Loucy (cell line): ENCODE measurements around the gene ORC6.
A peak's percentile ranks its signal among the peaks of the same experiment; 100 is the strongest.
"Not testable (repeated sequence)": the region's sequence is repeated elsewhere in the genome, so short reads cannot be mapped to it uniquely, and the experiment has no call there.

ENCODE experiments used
- H2AFZ ChIP-seq: fragments of 200-600 bp; sonication (generic); 2 replicates; pipeline ENCODE4 v1.6.0; 2016; ENCODE audit warnings: antibody characterized with exemption, mild to moderate bottlenecking, low read length, moderate library complexity
- H3F3A ChIP-seq: fragments of 200-600 bp; 2 replicates; pipeline ENCODE4 v1.6.0; 2016; ENCODE audit warnings: antibody characterized with exemption, low read depth, mild to moderate bottlenecking
- H3K27me3 ChIP-seq: fragments of 200-600 bp; sonication (generic); 2 replicates; pipeline ENCODE4 v1.6.1; 2014; ENCODE audit warnings: low read length, mild to moderate bottlenecking; ENCODE audit not compliant: insufficient read depth, poor library complexity, severe bottlenecking
- H3K36me3 ChIP-seq: fragments of 200-600 bp; sonication (generic); 2 replicates; pipeline ENCODE4 v1.6.1; 2016; ENCODE audit warnings: low read length; ENCODE audit not compliant: insufficient read depth
- H3K4me1 ChIP-seq: fragments of 200-600 bp; sonication (generic); 2 replicates; pipeline ENCODE4 v1.5.1; 2014; ENCODE audit warnings: low read length, mild to moderate bottlenecking; ENCODE audit not compliant: insufficient read depth, poor library complexity, severe bottlenecking
- H3K4me2 ChIP-seq: fragments of 200-600 bp; sonication (generic); 2 replicates; pipeline ENCODE4 v1.6.0; 2014; ENCODE audit warnings: antibody characterized with exemption, low read length, low read depth, mild to moderate bottlenecking; ENCODE audit not compliant: poor library complexity, severe bottlenecking
- H3K4me3 ChIP-seq: fragments of 200-600 bp; sonication (generic); 2 replicates; pipeline ENCODE4 v1.5.1; 2014; ENCODE audit warnings: low read length, mild to moderate bottlenecking, mixed read lengths; ENCODE audit not compliant: poor library complexity, severe bottlenecking
- H3K79me2 ChIP-seq: fragments of 200-600 bp; sonication (generic); 2 replicates; pipeline ENCODE4 v1.6.1; 2014; ENCODE audit warnings: low read length; ENCODE audit not compliant: insufficient read depth
- H3K9ac ChIP-seq: fragments of 200-600 bp; sonication (generic); 2 replicates; pipeline ENCODE4 v1.6.0; 2014; ENCODE audit warnings: mild to moderate bottlenecking, low read depth, low read length, moderate library complexity; ENCODE audit not compliant: poor library complexity, severe bottlenecking
- H3K9me2 ChIP-seq: fragments of 200-600 bp; sonication (generic); replicated peaks from 2 replicates; pipeline ENCODE4 v1.6.1; 2016; ENCODE audit warnings: low read depth, low read length, mixed read lengths
- H3K9me3 ChIP-seq: fragments of 200-600 bp; sonication (generic); 2 replicates; pipeline ENCODE4 v1.6.1; 2014; ENCODE audit warnings: mild to moderate bottlenecking, antibody characterized with exemption, low read length, low read depth; ENCODE audit not compliant: insufficient read depth
- H4K20me1 ChIP-seq: fragments of 200-600 bp; sonication (generic); 2 replicates; pipeline ENCODE4 v1.6.0; 2014; ENCODE audit warnings: antibody characterized with exemption, low read length, mild to moderate bottlenecking; ENCODE audit not compliant: insufficient read depth, poor library complexity, severe bottlenecking
- EZH2phosphoT487 ChIP-seq: fragments of 200-600 bp; IDR thresholded peaks from 2 replicates; pipeline ENCODE4 v1.6.1; 2018; ENCODE audit warnings: antibody characterized with exemption, mild to moderate bottlenecking, moderate library complexity, borderline replicate concordance
- TF ChIP-seq, protein P1 (sequence below): fragments of 200-600 bp; sonication (generic); conservative IDR thresholded peaks from 2 replicates; pipeline ENCODE4 v1.5.1; 2014; ENCODE audit warnings: mild to moderate bottlenecking, antibody characterized with exemption, low read length

The ORC6 gene

DNA sequence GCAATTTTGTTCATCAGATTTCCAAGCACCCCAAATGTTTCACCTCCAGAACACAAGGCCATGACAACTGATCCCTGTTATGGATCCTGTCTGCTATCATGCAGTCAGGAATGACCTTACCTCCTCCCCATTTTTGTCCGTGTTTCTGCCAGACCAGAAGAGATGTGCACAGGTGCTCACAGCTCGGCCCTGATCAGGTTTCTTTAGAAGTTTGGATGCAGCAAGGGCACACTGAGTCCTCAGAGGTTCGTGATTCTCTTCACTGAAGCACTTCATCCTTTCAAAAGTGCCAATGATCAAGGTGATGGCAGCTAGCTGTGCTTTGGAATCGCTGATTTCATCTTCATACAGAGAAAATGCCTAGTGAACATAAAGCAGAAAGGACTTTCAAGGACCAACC is 27.3 kb upstream of the ORC6 start:
- Histone ChIP-seq H3K4me3 (no peak overlapping the region), H3K36me3 (peaks cover 51% of the 10 kb centered on the region; the same call in 1 of the 2 replicates)
- TF ChIP-seq, protein P1, sequence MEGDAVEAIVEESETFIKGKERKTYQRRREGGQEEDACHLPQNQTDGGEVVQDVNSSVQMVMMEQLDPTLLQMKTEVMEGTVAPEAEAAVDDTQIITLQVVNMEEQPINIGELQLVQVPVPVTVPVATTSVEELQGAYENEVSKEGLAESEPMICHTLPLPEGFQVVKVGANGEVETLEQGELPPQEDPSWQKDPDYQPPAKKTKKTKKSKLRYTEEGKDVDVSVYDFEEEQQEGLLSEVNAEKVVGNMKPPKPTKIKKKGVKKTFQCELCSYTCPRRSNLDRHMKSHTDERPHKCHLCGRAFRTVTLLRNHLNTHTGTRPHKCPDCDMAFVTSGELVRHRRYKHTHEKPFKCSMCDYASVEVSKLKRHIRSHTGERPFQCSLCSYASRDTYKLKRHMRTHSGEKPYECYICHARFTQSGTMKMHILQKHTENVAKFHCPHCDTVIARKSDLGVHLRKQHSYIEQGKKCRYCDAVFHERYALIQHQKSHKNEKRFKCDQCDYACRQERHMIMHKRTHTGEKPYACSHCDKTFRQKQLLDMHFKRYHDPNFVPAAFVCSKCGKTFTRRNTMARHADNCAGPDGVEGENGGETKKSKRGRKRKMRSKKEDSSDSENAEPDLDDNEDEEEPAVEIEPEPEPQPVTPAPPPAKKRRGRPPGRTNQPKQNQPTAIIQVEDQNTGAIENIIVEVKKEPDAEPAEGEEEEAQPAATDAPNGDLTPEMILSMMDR = no peak
- TF ChIP-seq EZH2phosphoT487 = no peak

DNA sequence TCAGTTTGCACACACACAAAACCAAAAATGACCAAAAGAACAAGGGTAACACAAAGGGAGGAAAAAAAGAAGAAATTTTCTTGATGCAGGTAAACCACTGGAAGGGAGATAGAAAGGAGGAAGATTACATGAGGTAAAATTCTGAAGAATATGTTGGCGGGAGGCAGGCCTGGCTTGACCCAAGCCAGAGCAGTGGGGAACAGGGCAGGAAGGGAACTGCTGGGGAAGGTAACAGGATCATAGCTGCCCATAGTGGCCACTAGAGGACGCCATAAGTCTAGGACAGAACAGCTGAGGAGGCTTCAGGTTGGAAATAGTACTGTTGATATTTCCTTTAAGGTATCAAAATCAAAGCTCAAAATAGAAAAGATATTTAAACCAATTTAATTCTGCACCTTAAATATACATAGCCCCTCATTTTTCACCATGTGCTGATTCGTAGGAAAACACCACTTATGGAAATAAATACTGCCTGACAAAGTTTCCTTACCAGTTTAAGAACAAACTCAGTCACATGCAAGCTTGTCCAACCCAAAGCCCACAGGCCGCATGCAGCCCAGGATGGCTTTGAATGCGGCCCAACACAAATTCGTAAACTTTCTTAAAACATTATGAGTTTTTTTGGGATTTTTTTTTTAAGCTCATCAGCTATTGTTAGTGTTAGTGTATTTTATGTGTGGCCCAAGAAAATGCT is 16.0 kb upstream of the ORC6 start:
- H3K4me3 ChIP-seq = no peak overlapping the region
- no peaks in the 10 kb centered on the region for H3F3A ChIP-seq
- no peaks in the 10 kb centered on the region for H3K9me3 ChIP-seq
- no peaks in the 10 kb centered on the region for H3K79me2 ChIP-seq
- no peak overlapping the region for H2AFZ ChIP-seq
- no peaks in the 10 kb centered on the region for H3K9me2 ChIP-seq
- no peak overlapping the region for H3K9ac ChIP-seq
- H3K4me1 ChIP-seq = no peaks in the 10 kb centered on the region
- no peaks in the 10 kb centered on the region for H4K20me1 ChIP-seq
- H3K36me3 ChIP-seq = peaks cover 80% of the 10 kb centered on the region; the same call in 1 of the 2 replicates
- H3K27me3 ChIP-seq = no peaks in the 10 kb centered on the region
- H3K4me2 ChIP-seq = no peak overlapping the region
- TF ChIP-seq EZH2phosphoT487 = no peak
- TF ChIP-seq, protein P1 = peak; percentile 95

More for the DNA sequence above, 27.3 kb upstream of the ORC6 start:
- H3F3A ChIP-seq = no peaks in the 10 kb centered on the region
- no peaks in the 10 kb centered on the region for H3K9me3 ChIP-seq
- no peaks in the 10 kb centered on the region for H4K20me1 ChIP-seq
- peaks cover 5% of the 10 kb centered on the region for H3K4me1 ChIP-seq
- H3K9ac ChIP-seq = no peak overlapping the region
- no peaks in the 10 kb centered on the region for H3K79me2 ChIP-seq
- no peaks in the 10 kb centered on the region for H3K27me3 ChIP-seq
- no peak overlapping the region for H3K4me2 ChIP-seq
- no peaks in the 10 kb centered on the region for H3K9me2 ChIP-seq
- H2AFZ ChIP-seq = no peak overlapping the region

DNA sequence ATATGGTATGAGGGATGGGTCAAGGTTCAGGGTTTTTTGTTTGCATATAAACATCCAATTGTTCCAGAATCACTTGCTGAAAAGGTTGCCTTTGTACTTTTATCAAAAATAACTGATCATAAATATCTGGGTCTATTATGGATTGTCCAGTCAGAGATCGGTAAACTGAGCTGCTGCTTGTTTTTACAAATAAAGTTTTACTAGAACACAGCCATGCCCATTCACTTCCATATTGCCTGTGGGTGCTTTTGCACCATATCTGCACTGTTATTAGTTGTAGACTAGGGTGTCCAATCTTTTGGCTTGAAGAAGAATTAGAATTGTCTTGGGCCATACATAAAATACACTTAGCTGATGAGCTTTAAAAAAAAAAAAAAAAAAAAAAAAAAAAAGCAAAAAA is 11.5 kb upstream of the ORC6 start:
- H3K4me3 ChIP-seq, H3F3A ChIP-seq, H3K79me2 ChIP-seq, H3K9me2 ChIP-seq, H3K4me1 ChIP-seq, H3K9ac ChIP-seq, H4K20me1 ChIP-seq, H3K27me3 ChIP-seq, H2AFZ ChIP-seq, H3K9me3 ChIP-seq, H3K4me2 ChIP-seq: not testable (repeated sequence)
- H3K36me3 ChIP-seq = peaks cover 71% of the 10 kb centered on the region; the same call in 1 of the 2 replicates

DNA sequence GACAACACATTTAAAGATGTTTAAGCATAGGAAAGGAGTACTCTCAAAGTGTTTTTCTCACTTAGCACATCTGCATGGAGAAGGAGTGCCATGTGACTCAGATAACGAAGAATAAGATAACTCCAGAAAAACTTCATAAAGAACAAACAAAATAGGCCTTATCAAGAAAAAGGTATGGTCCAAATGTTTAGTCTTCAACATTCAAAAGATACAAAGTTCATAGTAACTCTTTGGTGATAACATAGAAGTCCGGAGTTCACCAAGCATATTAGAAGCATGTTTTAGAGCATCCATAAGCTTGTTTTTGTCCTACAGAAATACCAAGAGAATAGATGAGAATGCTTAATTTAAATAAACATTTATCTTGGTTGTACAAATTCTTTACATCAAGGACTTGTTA is 7.6 kb upstream of the ORC6 start:
- H3F3A ChIP-seq, H3K9me2 ChIP-seq, H3K4me2 ChIP-seq, H3K27me3 ChIP-seq, H3K4me3 ChIP-seq, H3K9ac ChIP-seq, H3K9me3 ChIP-seq, H2AFZ ChIP-seq: not testable (repeated sequence)
- peaks cover 16% of the 10 kb centered on the region for H3K4me1 ChIP-seq
- H4K20me1 ChIP-seq = peaks cover 31% of the 10 kb centered on the region
- peaks cover 39% of the 10 kb centered on the region for H3K79me2 ChIP-seq
- peaks cover 40% of the 10 kb centered on the region; the same call in 1 of the 2 replicates for H3K36me3 ChIP-seq
